ENCODE measurements around the gene MSRB3.

DNA sequence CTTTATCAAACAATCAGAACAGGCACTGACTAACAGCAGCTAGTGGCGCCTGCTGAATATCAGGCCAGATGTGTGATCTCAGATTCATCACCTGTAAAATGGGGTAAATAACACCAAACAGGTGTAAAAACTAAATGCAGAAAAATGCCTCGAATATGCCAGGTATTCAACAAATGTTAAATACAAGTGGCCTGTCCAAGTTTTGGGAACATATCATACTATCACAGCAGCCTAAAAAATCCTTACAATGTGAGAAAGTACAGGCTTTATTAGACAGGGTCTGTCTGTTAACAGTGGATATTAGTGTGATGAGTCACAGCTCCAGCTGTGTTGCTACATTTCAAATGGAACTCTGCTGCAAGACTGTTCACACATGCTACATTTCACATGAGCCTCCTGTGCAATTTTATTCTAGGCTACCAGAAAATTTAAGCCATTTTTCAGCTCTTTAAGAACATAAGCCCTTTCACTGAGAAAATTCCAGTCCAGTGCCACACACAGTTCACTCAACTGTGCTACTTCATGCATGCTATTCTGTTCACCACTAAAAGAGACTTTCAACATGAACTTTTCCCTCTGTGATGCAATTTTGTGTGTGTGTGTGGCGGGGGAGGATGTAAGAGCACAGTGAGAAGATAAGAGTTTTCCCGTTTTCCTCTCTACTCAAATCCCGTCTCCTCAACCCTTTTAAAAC, 56.7 kb downstream of the MSRB3 start:
- TF ChIP-seq CTCF (IDR thresholded peaks at IDR 0.05) (no peak), POLR2A (IDR thresholded peaks at IDR 0.05) (no peak)
